GM12874 (cell line): Measurements from ENCODE around the gene AK1.

Source experiments
- CTCF ChIP-seq: IDR thresholded peaks from 2 replicates; pipeline ENCODE4 v1.5.1; 2011; ENCODE audit warnings: low read depth, mild to moderate bottlenecking, control low read depth, low read length, moderate library complexity; ENCODE audit not compliant: insufficient read depth

The AK1 gene

GRCh38 chr9:127817881-127818434 lies 59.5 kb downstream of the AK1 start:
- TF ChIP-seq CTCF = no peak

GRCh38 chr9:127816728-127817127 lies 60.7 kb downstream of the AK1 start:
- TF ChIP-seq CTCF = no peak
